Breast epithelium (tissue), 4 donors: ENCODE results near the gene CASK. TPM values are rescaled to one million over a fixed set of nuclear protein-coding genes. Genes with fewer than 3 reads are reported as not detected.

Experiments
- DNase-seq, 2 donors: peaks; one replicate each; pipeline ENCODE4 v3.0.0-alpha.2; 2019; ENCODE audit warnings: low spot score in 2 of 2
- H3K27ac ChIP-seq, 2 donors: fragments of 200-600 bp; sonication (generic) in 1 of 2; one replicate each; pipeline ENCODE4 v1.5.1; 2016 to 2019; ENCODE audit warnings: mild to moderate bottlenecking in 1 of 2
- H3K27me3 ChIP-seq, 2 donors: fragments of 200-600 bp; sonication (generic) in 1 of 2; one replicate each; pipeline versions ENCODE4 v1.5.1 to v1.6.0; 2017 to 2019; ENCODE audit warnings: control low read depth in 1 of 2, mild to moderate bottlenecking in 1 of 2
- H3K36me3 ChIP-seq: fragments of 200-600 bp; one replicate; pipeline ENCODE4 v1.5.1; 2019
- H3K4me1 ChIP-seq, 2 donors: fragments of 200-600 bp; sonication (generic); one replicate each; pipeline ENCODE4 v1.5.1; 2016 to 2019; ENCODE audit warnings: control low read depth in 1 of 2
- H3K4me3 ChIP-seq, 3 donors: fragments of 200-600 bp; sonication (generic); 1 replicate in 2 of 3; 2 replicates in 1 of 3; pipeline ENCODE4 v1.5.1; 2016 to 2019; ENCODE audit warnings: mild to moderate bottlenecking in 3 of 3, moderate library complexity in 2 of 3
- H3K9me3 ChIP-seq, 2 donors: fragments of 200-600 bp; sonication (generic) in 1 of 2; one replicate each; pipeline ENCODE4 v1.5.1; 2016 to 2019; ENCODE audit warnings: control low read depth in 1 of 2
- POLR2A ChIP-seq: fragments of 450-650 bp; IDR thresholded peaks from one replicate; pipeline ENCODE4 v1.6.1; 2016; ENCODE audit warnings: antibody characterized with exemption, mild to moderate bottlenecking, moderate library complexity
- POLR2AphosphoS5 ChIP-seq, 3 donors: sonication (generic); formaldehyde crosslinking; IDR thresholded peaks; one replicate each; pipeline ENCODE4 v1.6.1; 2017; ENCODE audit warnings: antibody characterized with exemption in 3 of 3
- intact Hi-C: fragments of 100-400 bp; cut with DNase I; formaldehyde crosslinking; loops from one replicate; pipeline ENCODE4 v1.15.1; 2023; ENCODE audit warnings: low total_unique reads
- total RNA-seq, 3 donors: library from RNA; depleted of rRNA; stranded (reverse); fragments of >200 nt; gene quantifications; one replicate each; pipeline ENCODE4 v1.1.0, GENCODE V29; 2016
- TF ChIP-seq, protein P1 (sequence below), 3 donors: fragments of 450-650 bp; IDR thresholded peaks; one replicate each; pipeline ENCODE4 v1.5.1; 2016 to 2017; ENCODE audit warnings: antibody characterized with exemption in 3 of 3, mild to moderate bottlenecking in 3 of 3, moderate library complexity in 3 of 3

Gene CASK
- total RNA-seq, 3 donors from 2014 or later = 34.4 to 103 (median 52.4) TPM

GRCh38 chrX:41519468-41519867 lies 403.9 kb downstream of the CASK start:
- H3K36me3 ChIP-seq = no peaks in the 10 kb centered on the region
- no peak overlapping the region for H3K4me3 ChIP-seq
- H3K9me3 ChIP-seq = no peaks in the 10 kb centered on the region
- no peak overlapping the region for H3K27ac ChIP-seq
- no peak for TF ChIP-seq POLR2AphosphoS5 (IDR thresholded peaks at IDR 0.05)
- TF ChIP-seq, protein P1, sequence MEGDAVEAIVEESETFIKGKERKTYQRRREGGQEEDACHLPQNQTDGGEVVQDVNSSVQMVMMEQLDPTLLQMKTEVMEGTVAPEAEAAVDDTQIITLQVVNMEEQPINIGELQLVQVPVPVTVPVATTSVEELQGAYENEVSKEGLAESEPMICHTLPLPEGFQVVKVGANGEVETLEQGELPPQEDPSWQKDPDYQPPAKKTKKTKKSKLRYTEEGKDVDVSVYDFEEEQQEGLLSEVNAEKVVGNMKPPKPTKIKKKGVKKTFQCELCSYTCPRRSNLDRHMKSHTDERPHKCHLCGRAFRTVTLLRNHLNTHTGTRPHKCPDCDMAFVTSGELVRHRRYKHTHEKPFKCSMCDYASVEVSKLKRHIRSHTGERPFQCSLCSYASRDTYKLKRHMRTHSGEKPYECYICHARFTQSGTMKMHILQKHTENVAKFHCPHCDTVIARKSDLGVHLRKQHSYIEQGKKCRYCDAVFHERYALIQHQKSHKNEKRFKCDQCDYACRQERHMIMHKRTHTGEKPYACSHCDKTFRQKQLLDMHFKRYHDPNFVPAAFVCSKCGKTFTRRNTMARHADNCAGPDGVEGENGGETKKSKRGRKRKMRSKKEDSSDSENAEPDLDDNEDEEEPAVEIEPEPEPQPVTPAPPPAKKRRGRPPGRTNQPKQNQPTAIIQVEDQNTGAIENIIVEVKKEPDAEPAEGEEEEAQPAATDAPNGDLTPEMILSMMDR (IDR thresholded peaks at IDR 0.05) = no peak
- no peak for TF ChIP-seq POLR2A
- H3K27me3 ChIP-seq = peaks cover 0 to 41% of the 10 kb centered on the region in 2 donors
- intact Hi-C loops = no loop called here
- no peak for DNase-seq
- no peaks in the 10 kb centered on the region for H3K4me1 ChIP-seq

DNA sequence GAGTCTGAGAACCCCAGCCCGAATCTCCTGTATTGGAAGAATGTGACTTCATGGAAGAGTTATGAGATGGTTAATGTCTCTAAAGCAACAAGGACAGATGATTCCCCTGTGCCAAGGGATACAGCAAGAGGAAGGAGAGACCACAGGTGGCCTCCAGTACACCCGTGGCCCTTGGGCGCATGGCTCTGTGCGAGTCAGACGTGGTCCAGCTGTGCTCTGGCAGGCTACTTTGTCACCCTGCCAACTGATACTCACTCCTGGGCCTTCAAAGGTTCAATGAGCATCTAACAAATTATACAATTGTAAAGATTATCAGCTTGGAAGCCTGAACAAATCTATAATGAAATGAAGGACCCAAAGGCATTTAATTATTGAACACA lies 404.5 kb downstream of the CASK start:
- H3K4me1 ChIP-seq = no peaks in the 10 kb centered on the region
- H3K36me3 ChIP-seq = no peaks in the 10 kb centered on the region
- no peak for DNase-seq
- no peaks in the 10 kb centered on the region for H3K9me3 ChIP-seq
- TF ChIP-seq POLR2AphosphoS5 (IDR thresholded peaks at IDR 0.05) (no peak), POLR2A (no peak)
- TF ChIP-seq, protein P1 (IDR thresholded peaks at IDR 0.05) = no peak
- intact Hi-C loops = no loop called here
- no peak overlapping the region for H3K27ac ChIP-seq
- H3K27me3 ChIP-seq = peaks cover 0 to 36% of the 10 kb centered on the region in 2 donors
- H3K4me3 ChIP-seq = no peak overlapping the region

DNA sequence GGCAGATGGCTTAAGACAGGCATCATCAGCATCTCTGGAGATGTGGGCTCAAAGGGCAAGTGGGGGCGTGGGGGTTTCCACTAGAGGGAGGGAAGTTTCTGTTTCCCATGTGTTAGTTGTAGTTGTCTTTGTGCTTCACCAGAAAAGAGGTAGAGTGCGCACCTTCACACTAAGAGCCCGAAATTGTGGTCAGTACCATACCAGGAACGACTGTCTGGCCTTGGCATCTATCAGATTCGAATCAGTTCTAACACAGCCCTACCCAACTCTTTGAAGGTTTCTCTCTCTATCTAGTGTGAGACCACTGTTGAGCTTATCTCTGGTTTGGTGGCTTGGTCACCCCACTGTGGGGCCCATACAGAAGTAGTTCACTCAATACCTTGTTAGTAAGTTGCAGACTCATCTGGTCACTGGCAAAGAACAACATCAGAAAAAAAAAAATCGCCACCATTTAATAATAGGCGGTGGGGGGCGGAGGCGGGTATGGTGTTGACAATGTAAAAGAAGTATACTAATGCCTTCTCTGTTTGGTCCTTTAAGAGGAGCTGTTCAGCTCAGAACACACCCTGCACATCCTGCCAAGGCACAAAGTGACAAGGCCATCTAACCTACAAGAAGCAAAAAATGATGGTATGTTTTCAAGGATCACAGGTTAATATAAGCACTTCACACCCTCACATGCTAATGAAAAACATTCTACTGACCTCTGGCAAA lies 405.1 kb downstream of the CASK start:
- peaks cover 0 to 40% of the 10 kb centered on the region in 2 donors for H3K27me3 ChIP-seq
- no peak for DNase-seq
- no peaks in the 10 kb centered on the region for H3K9me3 ChIP-seq
- intact Hi-C loops = no loop called here
- no peaks in the 10 kb centered on the region for H3K36me3 ChIP-seq
- no peak overlapping the region for H3K4me3 ChIP-seq
- TF ChIP-seq POLR2A = no peak
- TF ChIP-seq, protein P1 (IDR thresholded peaks at IDR 0.05) = no peak
- no peak for TF ChIP-seq POLR2AphosphoS5 (IDR thresholded peaks at IDR 0.05)
- no peak overlapping the region for H3K27ac ChIP-seq
- no peaks in the 10 kb centered on the region for H3K4me1 ChIP-seq

DNA sequence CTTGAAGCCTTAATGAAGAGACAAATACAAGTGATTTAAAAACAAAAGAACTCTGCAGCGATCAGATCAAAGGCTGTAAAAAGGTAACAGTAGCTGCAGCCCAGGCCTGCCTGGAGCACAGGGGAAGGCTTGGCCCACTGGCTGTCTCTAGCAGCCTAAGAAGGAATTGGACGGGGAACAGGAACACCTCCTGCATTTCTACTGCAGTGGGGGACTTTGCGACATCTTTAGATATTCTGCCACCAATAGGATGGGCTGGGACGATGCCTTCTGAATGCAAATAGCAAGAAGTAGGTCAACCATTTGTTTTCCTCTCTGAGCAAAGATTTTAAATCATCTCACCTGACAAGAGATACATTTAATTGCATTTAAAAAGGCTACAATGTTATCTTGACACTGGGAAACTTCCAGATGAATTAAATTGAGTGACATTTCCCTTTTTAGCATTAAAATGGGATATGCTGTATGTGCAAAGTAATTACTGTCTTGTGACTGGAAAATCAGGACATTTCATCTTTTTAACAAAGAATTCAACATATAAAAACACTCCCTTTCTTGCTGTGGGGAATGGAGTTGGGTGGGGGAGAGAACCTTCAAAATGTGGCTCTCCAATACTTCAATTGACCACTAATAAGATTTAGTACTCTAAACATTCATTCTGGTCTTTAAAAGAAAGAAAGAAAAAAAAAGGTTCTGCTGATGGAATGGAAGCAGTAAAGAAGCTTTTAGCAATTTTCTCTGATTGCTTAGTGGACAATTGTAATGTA lies 406.2 kb downstream of the CASK start:
- Histone ChIP-seq H3K27me3 (peaks cover 0 to 40% of the 10 kb centered on the region in 2 donors), H3K9me3 (no peaks in the 10 kb centered on the region), H3K4me3 (no peak overlapping the region), H3K4me1 (no peaks in the 10 kb centered on the region), H3K27ac (no peak overlapping the region), H3K36me3 (no peaks in the 10 kb centered on the region)
- intact Hi-C loops = no loop called here
- no peak for DNase-seq
- TF ChIP-seq POLR2A = no peak
- TF ChIP-seq, protein P1 (IDR thresholded peaks at IDR 0.05) = no peak

DNA sequence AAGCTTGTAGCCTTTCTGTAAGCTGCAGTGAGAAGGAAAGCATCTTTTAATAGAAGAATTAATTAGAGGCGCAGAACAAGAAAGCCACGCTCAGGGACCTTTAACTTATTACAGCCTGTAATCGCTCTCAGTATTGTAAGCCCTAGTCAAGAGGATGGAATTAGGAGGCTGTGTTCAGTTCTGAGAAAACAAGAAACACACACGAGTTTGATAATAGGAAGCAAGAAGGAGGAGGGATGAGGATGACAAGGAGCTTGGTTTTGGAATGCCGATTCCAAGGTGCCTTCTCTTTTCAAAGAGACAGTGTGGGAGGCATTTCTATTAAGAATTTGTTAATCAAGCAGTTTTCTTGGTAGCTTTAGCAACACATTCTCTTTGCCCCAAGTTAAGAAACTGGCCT lies 406.9 kb downstream of the CASK start:
- intact Hi-C loops = no loop called here
- H3K4me1 ChIP-seq = no peaks in the 10 kb centered on the region
- no peaks in the 10 kb centered on the region for H3K36me3 ChIP-seq
- DNase-seq = no peak
- TF ChIP-seq, protein P1 (IDR thresholded peaks at IDR 0.05) = no peak
- TF ChIP-seq POLR2AphosphoS5 (IDR thresholded peaks at IDR 0.05) (no peak), POLR2A (no peak)
- H3K4me3 ChIP-seq = no peak overlapping the region
- no peak overlapping the region for H3K27ac ChIP-seq
- H3K9me3 ChIP-seq = no peaks in the 10 kb centered on the region
- H3K27me3 ChIP-seq = peaks cover 0 to 33% of the 10 kb centered on the region in 2 donors
